HEK293 (cell line): ENCODE results near the gene ZNF554.

Source experiments
- ZEB2 ChIP-seq: fragments of 450-650 bp; formaldehyde crosslinking; IDR thresholded peaks from 2 replicates; pipeline ENCODE4 v1.5.1; 2016; ENCODE audit warnings: missing biosample characterization, missing genetic modification characterization
- ZNF677 ChIP-seq: fragments of 450-650 bp; IDR thresholded peaks from 2 replicates; pipeline ENCODE4 v1.5.0; 2018; ENCODE audit warnings: missing biosample characterization, mild to moderate bottlenecking, missing genetic modification characterization, moderate library complexity

DNA sequence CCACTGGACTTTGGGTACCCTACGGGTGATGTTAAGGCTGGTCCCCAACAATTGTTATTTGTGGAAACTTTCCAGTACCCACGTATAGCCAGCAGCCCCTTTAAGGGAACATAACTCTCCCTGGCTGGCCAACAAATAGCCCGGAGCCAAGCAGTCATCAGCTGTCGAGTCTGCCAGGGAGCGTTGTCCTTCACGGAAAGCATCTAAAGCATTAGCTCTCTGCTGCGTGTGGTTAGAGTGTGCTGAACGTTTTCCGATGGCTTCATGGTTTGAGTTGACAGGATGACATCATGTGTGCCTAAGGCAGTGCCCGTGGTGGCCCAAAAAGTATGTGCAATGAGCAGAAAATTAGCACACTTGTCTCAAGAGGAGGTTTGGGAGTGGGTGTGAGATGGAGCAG lies 44.1 kb downstream of the ZNF554 start:
- TF ChIP-seq ZEB2 (tag by site-specific recombination) (no peak), ZNF677 (tag by site-specific recombination) (no peak)
